GM21515 (cell line): ENCODE measurements around the gene FAM135A.
"Not testable (repeated sequence)": the region's sequence is repeated elsewhere in the genome, so short reads cannot be mapped to it uniquely, and the experiment has no call there.

Experiments
- ATAC-seq: cut with Tn5 transposase; IDR thresholded peaks from one replicate; pipeline ENCODE4 v1.9.1; 2021; ENCODE audit not compliant: unreplicated experiment

FAM135A gene

DNA sequence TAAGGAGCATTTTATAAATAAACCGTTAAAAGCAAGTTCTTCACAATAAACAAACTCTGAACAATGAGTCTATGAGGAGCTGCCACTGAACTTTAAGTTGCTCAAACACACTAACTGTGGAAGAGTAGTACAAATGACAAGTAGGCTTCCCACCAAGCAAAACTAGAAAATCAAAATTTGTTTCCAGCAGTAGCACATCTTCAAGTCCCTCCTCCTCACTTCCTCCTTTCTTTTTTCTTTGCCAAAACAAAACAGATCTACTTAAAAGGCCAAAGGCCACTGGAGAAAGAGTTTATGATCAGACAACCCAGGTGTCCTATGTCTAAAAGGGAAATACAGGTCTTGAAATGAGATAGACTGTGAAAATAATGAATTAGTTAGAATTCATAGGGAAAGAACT lies 17.1 kb upstream of the FAM135A start:
- no peak for ATAC-seq

DNA sequence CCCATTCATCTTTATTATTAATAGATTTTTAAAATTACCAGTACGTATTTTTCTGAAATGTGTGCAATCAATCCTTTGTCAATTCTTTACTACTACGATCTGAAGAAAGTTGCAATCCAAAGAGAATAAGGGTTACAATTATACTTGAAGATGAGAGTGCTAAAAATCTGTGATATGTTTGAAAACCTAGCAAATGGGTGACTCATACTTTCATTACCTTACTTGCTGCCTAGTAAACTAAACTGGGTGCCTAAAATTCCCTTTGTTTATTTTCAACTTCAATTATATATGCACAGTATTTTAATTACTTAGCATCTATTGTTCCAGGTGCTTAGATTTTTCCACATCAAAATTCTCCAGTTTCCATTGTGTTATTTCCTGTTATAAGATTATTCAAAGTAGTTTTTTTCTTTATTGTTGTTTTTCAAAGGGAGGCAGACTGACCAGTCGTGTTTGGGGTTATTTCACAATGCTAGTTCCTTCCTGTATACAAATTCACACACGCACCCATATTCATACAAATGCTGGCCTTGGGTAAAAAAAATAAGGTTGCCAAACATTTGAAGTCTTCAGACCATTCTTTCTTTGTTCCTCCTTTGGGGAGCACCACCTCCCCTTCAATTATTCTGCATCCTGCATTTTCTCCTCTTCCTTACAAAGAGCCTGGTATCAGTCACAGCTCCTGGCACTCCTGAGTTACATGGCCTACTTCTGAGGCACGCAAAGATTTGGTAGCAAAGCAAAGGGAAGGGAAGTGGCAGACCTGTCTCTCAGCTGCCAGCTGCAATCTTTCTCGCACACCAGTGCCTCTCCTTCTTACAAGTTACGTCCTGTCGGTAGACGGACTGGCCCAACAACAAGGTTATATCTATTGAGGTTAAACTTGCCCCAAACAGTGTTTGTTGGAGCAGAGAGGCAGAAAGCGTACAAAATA lies 16.2 kb upstream of the FAM135A start:
- ATAC-seq: no peak

GRCh38 chr6:70398783-70399728 lies 14.3 kb upstream of the FAM135A start:
- ATAC-seq: no peak

DNA sequence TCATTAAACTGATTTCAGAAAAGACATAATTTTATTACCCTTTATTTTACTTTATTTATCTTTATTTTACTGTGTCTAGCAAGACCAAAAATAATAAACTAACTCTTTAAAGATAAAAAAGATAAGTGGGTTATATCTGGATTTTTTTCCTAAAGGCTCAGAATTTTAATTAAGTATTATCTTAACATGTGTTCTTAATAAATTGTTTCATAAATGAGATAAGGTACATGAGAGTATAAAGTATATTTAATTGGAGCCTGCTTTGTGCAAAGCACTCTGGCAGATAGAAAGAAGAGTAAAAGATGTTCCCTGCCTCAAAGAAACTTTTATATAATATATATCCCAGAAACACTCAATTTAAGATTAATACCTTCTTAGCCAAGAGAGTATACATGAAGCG lies 8.7 kb upstream of the FAM135A start:
- ATAC-seq: no peak

- no peak for ATAC-seq
Observed at GRCh38 chr6:70409216-70409615, 4.1 kb upstream of the FAM135A start.

DNA sequence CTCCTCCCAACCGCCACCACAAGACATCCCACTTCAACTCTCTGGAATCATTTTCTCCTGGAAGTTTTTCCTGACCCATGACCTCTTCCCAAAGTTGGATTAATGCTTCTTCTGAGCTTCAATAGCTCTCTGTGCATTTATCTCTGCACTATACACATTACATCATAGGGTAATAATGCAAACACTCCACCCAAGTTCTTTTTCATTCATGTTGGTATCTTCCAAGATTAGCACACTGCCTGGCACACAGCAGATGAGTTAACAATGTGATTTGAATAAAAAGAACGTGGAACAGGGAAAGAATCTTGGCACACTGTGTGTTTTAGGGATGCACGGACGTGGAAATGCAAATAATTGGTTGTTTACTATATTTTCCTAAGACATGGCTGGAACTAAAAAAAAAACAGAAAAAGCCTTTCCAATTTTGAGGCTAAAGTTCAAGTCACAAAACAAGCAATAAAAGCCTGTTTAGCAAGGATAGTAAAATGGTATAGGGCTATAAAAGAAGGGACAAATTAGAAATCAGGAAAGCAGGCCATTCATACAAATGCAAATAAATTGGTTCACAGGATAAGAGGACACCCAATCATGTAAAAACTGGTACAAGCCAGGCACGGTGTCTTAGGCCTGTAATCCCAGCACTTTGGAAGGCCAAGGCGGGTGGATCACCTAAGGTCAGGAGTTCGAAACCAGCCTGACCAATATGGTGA lies 1.6 kb upstream of the FAM135A start:
- no peak for ATAC-seq

- peak; percentile 23 for ATAC-seq
Observed at GRCh38 chr6:70412252-70413113, 825 bp upstream of the FAM135A start.

DNA sequence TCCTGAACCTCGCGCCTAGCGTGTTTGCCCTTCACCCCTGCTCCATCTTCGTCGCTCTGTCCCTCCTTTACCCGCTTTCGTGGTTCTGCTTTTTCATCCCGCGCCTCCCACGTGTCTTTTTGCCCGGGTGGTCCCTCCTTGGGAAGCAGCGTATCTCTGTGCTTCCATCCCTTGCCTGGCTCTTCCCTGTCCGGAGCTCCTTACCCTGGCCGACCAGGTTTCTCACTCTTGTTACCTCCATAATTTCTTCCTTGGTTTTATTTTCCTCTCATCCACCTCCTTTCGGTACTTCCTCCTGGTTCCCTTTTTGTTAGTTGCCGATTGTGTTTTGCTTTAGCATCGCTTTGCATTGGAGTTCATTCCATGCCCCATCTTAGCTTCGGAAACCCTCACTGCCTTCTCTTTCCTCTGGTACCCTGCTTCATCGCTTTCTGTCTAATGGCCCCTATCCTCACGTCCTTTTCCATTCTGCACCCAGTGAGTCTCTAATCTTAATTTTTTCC lies 735 bp downstream of the FAM135A start:
- ATAC-seq: no peak

DNA sequence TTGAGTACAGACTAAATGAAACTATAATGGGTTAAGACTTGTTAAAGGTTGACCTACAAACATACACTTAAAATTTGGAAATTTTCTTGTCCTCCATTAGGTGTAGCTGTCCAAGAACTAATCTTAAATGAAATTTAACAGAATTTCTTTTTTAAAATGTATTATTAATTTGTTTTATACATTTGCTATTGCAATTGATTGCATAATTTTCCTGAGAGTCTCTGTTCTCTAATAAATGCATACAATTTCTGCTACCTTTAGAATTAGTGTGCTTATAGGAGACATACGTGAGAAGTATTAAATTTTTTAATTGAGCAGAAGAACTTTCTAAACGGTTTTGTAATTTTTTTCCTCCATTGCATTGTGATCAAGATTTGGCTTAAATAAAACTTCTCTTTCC lies 1.5 kb downstream of the FAM135A start:
- ATAC-seq: no peak

DNA sequence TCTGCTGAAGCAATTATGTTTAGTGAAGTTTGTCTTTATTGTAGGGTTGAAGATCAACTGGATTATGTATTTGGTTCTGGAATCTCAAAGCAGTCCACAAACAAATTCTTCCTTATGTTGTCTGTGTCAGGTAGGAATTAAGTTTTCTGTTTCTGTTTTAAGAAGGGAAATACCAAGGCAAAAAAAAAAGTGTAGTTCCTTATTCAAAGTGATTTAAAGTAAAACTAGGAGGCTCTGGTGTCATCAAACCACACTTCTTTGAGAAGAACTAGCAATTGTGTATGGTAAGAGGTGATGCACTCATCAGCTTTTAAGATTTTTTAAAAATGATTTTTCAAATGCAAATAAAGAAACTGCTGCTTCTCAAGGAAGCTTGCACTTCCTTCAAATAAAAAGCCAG lies 1.9 kb downstream of the FAM135A start:
- ATAC-seq: no peak

- ATAC-seq: no peak
Observed at GRCh38 chr6:70415660-70416059, 2.4 kb downstream of the FAM135A start.

- no peak for ATAC-seq
Observed at GRCh38 chr6:70421509-70421908, 8.2 kb downstream of the FAM135A start.

DNA sequence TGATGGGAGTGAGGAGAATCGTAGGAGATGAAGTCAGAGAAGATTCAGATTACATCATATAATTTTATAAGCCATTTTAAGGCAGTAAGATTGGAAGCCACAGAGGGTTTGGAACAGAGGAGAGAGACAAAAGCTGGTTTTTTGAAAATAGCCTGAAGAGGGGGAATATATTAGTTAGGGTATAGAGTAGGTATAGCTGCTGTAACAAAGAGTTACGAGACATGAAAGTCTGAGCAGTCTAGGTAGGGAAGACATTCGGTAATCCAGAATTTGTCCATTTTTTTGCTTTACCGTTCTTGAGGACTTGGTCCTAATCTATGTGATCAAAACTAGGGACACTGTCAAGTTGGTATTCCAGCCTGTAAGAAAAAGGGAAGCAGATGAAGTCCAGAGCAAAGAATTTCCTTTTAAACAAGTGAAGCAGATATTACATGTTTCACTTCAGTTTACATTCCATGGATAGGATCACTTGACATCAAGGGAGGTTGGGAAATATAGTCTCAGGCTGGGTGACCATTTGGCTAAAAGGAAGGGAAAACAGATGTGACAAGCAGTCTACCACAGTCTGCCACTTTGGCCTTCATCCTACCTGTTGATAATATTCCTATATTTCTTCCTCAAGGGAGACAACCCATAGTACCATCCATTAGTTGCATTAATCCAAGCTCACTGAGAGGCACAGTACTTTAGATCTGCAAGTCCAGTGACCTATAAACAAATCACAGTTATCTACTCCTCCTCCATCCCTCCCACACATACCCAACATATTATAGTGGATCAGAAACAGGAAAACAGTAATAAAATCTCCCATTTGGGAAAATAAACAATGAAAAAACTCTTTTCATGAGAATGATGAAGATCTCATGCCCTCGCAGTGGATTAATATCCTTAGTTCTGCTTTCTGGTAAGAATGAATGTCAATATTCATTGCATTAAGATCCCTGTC lies 10.2 kb downstream of the FAM135A start:
- ATAC-seq: no peak

- no peak for ATAC-seq
Observed at GRCh38 chr6:70424291-70424690, 11.0 kb downstream of the FAM135A start.

GRCh38 chr6:70436320-70436719 lies 23.0 kb downstream of the FAM135A start:
- ATAC-seq: no peak

DNA sequence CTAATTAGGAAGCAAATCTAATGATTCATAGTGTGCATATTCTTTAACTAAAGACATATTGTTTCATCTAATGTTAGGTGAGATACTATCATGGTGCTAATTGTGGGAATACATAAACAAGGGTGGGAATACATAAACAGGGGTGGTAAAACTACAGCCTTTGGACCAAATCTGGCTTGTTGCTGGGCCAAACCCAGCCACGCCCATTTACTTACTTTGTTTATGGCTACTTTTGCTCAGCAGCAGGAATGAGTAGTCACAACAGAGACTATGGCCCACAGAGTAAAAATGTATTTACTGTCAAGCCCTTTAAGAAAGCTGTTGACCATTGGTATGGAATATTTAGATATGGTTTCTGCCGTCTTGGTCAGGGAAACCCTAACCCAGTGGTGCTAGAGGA lies 31.7 kb downstream of the FAM135A start:
- no peak for ATAC-seq

- not testable (repeated sequence) for ATAC-seq
Observed at GRCh38 chr6:70447343-70448070, 34.2 kb downstream of the FAM135A start.

DNA sequence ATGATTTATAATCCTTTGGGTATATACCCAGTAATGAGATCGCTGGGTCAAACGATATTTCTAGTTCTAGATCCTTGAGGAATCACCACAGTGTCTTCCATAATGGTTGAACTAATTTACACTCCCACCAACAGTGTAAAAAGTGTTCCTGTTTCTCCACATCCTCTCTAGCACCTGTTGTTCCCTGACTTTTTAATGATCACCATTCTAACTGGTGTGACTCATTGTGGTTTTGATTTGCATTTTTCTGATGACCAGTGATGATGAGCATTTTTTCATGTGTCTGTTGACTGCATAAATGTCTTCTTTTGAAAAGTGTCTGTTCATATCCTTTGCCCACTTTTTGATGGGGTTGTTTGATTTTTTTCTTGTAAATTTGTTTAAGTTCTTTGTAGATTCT lies 40.6 kb downstream of the FAM135A start:
- not testable (repeated sequence) for ATAC-seq
